Activated T-helper 2 cell treated with anti-CD3 and anti-CD28 coated beads, Interferon-gamma antibody, Interleukin-2, Interleukin-4, amounts not matched to agents 10 μg/mL and 5 μg/mL and 100 μg/mL, durations not matched to agents 14 hours and 24 hours and 36 hours (primary cell): ENCODE data around the gene AKR1E2. TPM values are rescaled to one million over a fixed set of nuclear protein-coding genes. Genes with fewer than 3 reads are reported as not detected.

ENCODE experiments used
- DNase-seq: peaks from one replicate; pipeline ENCODE4 v3.0.0; 2021; ENCODE audit warnings: low spot score
- H3K27ac Mint-ChIP-seq: one replicate; pipeline ENCODE4 v1.8.0; 2021; ENCODE audit warnings: mixed read lengths
- H3K27me3 Mint-ChIP-seq: one replicate; pipeline ENCODE4 v1.8.0; 2021; ENCODE audit warnings: low read depth, mixed read lengths
- H3K36me3 Mint-ChIP-seq: one replicate; pipeline ENCODE4 v1.8.0; 2021; ENCODE audit warnings: low read depth, mixed read lengths
- H3K4me1 Mint-ChIP-seq: one replicate; pipeline ENCODE4 v1.8.0; 2021; ENCODE audit warnings: low read depth, mixed read lengths
- H3K4me3 Mint-ChIP-seq: one replicate; pipeline ENCODE4 v1.8.0; 2021; ENCODE audit warnings: low read depth, mild to moderate bottlenecking, moderate library complexity, mixed read lengths
- H3K9me3 Mint-ChIP-seq: one replicate; pipeline ENCODE4 v1.8.0; 2021; ENCODE audit warnings: mixed read lengths
- intact Hi-C: fragments of 100-400 bp; cut with micrococcal nuclease; formaldehyde crosslinking; loops from one replicate; pipeline ENCODE4 v1.15.1; 2023
- total RNA-seq: library from RNA; stranded (reverse); gene quantifications from 2 replicates; pipeline ENCODE4 v1.2.3, GENCODE V29; 2022

AKR1E2 gene
- 8.3 and 10.1 TPM in 2 replicates for total RNA-seq

GRCh38 chr10:4825868-4826791 is at the start of gene AKR1E2:
Gene AKR1E2, plus strand, starts transcription at chr10:4826207. Its CDS starts 118 bp downstream, at chr10:4826325.
- Mint-ChIP-seq H3K9me3 (no peaks in the 10 kb centered on the region), H3K27ac (peak within 1 kb of the TSS; percentile 56), H3K36me3 (peaks cover 5% of the 10 kb centered on the region), H3K4me3 (peak within 1 kb of the TSS; percentile 82), H3K27me3 (peaks cover 35% of the 10 kb centered on the region), H3K4me1 (peaks cover 8% of the 10 kb centered on the region)
- peak; percentile 82 for DNase-seq
- intact Hi-C loops = loop anchor here (10.0 kb wide), 1 partner anchor 619 kb away; no protein-coding TSS in a partner anchor

GRCh38 chr10:4776234-4776638 is 49.8 kb upstream of the AKR1E2 start:
- no peak for DNase-seq
- Mint-ChIP-seq H3K4me3 (no peak overlapping the region), H3K9me3 (no peaks in the 10 kb centered on the region), H3K27me3 (peaks cover 24% of the 10 kb centered on the region), H3K36me3 (no peaks in the 10 kb centered on the region), H3K27ac (peak overlapping the region; percentile 67), H3K4me1 (peaks cover 6% of the 10 kb centered on the region)
- intact Hi-C loops = loop anchor here (5.0 to 10.0 kb wide), 2 partner anchors 971 to 1549 kb away; no protein-coding TSS in a partner anchor

DNA sequence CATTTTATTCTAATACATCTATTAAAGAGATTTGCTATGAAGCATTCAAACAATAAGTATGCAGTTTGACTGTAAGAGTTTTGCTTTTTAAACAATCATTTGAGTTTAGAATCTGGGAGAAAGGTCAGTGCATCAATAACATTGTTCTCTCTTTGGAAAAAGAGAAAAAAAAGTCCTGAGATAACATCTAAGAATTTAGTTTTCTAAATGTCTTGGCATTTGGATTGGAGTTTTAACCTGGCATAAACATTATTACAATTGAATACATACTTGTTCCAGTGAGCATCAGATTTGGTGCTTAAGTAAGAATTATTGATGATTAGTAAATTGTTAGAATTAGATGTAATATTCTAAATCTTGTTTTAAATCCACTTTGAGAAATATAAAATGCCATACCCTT is 47.2 kb upstream of the AKR1E2 start:
- intact Hi-C loops = loop anchor here (5.0 to 10.0 kb wide), 2 partner anchors 974 to 1551 kb away; no protein-coding TSS in a partner anchor
- no peaks in the 10 kb centered on the region for H3K9me3 Mint-ChIP-seq
- peaks cover 6% of the 10 kb centered on the region for H3K4me1 Mint-ChIP-seq
- H3K27ac Mint-ChIP-seq = no peak overlapping the region
- DNase-seq = no peak
- H3K4me3 Mint-ChIP-seq = no peak overlapping the region
- H3K36me3 Mint-ChIP-seq = no peaks in the 10 kb centered on the region
- H3K27me3 Mint-ChIP-seq = peaks cover 10% of the 10 kb centered on the region

DNA sequence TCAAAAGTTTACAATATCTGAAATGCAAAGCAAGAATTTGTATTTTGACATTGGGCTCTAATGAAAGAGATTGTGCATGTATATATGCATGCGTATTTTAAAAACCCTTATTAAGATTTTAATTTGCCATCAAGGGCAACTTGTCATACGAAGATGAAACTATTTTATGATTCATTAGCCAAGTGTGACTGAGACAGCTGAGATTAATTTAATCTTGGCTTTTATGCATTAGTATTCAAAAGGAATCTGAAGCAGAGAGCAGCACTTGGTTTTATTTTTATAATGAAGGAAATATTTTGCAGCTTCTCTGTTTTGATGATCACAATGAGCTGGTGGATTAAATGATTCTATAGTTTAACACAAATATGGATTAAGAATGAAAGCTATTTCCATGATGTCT is 45.9 kb upstream of the AKR1E2 start:
- Mint-ChIP-seq H3K4me1 (peaks cover 6% of the 10 kb centered on the region), H3K4me3 (no peak overlapping the region)
- intact Hi-C loops = no loop called here

DNA sequence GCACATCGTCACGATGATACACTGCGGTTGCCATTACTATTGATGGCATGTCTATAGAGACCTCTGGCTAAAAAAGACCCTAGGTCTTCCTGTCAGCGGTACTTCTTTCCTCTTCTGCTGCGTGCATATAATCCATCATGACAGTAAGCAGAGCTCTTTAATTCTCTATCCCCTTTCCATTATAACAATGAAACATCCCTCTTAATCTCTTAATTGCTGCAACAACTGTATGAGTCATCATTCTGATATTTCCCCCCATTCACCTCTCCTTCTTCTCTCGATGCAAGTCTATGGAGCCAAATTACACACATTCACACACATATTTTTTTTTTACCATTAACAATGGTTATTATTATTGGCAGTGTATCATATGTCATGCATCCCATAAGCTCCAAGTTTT is 45.2 kb upstream of the AKR1E2 start:
- Mint-ChIP-seq H3K36me3 (no peaks in the 10 kb centered on the region), H3K9me3 (no peaks in the 10 kb centered on the region), H3K27ac (no peak overlapping the region), H3K4me3 (no peak overlapping the region), H3K27me3 (peaks cover 11% of the 10 kb centered on the region), H3K4me1 (peaks cover 5% of the 10 kb centered on the region)
- DNase-seq = no peak
- intact Hi-C loops = no loop called here

More for the DNA sequence above, 45.9 kb upstream of the AKR1E2 start:
- DNase-seq = no peak
- Mint-ChIP-seq H3K36me3 (no peaks in the 10 kb centered on the region), H3K27ac (no peak overlapping the region), H3K27me3 (peaks cover 10% of the 10 kb centered on the region), H3K9me3 (no peaks in the 10 kb centered on the region)

- H3K4me1 Mint-ChIP-seq = no peaks in the 10 kb centered on the region
- H3K27ac Mint-ChIP-seq = no peak overlapping the region
- H3K9me3 Mint-ChIP-seq = no peaks in the 10 kb centered on the region
- no peak overlapping the region for H3K4me3 Mint-ChIP-seq
- H3K36me3 Mint-ChIP-seq = no peaks in the 10 kb centered on the region
- H3K27me3 Mint-ChIP-seq = peaks cover 18% of the 10 kb centered on the region
- DNase-seq = no peak
- intact Hi-C loops = no loop called here
Measured at GRCh38 chr10:4781955-4782354, 44.1 kb upstream of the AKR1E2 start.

DNA sequence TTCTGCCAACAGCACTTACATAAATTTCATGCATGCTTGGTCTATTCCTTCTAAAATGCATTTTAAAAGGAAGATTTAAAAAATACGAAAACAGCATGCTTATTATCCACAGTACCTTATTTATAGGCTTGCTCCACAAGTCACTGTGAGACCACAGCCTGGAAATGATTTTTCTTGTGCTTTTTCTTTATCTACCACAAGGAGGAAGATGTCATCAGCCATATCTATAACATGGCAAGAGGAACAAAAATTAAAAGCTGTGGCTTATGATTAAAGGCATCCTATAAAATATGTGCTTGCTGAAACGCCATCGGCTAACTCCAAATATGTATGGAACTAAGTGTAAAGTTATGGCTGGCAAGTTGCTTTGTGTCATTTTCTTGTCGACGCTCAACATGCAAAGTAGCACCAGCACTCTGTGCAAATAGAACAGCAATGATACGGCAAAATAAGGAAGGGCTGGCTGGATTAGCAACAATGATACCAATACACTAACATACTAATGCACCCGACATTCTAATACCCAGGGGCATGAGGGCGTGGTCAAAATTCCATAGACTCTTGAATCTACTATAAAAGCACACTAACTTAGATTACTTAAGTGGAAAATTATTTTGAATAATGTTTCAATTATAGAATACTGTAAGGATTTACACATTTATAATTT is 41.2 kb upstream of the AKR1E2 start:
- Mint-ChIP-seq H3K27ac (no peak overlapping the region), H3K36me3 (no peaks in the 10 kb centered on the region), H3K9me3 (no peaks in the 10 kb centered on the region), H3K4me1 (no peaks in the 10 kb centered on the region), H3K27me3 (peaks cover 22% of the 10 kb centered on the region), H3K4me3 (no peak overlapping the region)
- intact Hi-C loops = no loop called here
- no peak for DNase-seq

- Mint-ChIP-seq H3K4me1 (no peaks in the 10 kb centered on the region), H3K27me3 (peaks cover 23% of the 10 kb centered on the region), H3K36me3 (no peaks in the 10 kb centered on the region), H3K27ac (no peak overlapping the region), H3K9me3 (no peaks in the 10 kb centered on the region), H3K4me3 (no peak overlapping the region)
- intact Hi-C loops = no loop called here
- no peak for DNase-seq
Measured at GRCh38 chr10:4786043-4786839, 39.8 kb upstream of the AKR1E2 start.

DNA sequence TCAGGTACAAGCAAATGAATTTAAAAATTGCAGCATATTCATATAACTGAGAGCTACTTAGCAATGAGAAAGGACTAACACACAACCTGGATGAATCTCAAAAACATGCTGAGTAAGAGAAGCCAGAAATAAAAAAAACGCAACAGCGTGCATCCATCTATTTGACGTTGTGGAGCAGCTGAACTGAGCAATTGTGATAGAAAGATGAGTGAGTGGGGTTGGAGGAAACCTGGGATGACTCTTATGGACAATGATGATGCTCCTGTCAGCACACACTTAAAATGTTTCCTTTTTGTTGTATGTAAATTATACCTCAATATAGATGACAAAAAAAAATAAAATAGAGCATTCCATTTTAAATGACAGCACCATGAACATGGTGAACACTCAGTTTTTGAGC is 36.0 kb upstream of the AKR1E2 start:
- DNase-seq = no peak
- intact Hi-C loops = no loop called here
- Mint-ChIP-seq H3K9me3 (no peaks in the 10 kb centered on the region), H3K27ac (no peak overlapping the region), H3K4me3 (no peak overlapping the region), H3K4me1 (no peaks in the 10 kb centered on the region), H3K36me3 (no peaks in the 10 kb centered on the region), H3K27me3 (peaks cover 17% of the 10 kb centered on the region)

GRCh38 chr10:4790922-4791321 is 35.1 kb upstream of the AKR1E2 start:
- no peaks in the 10 kb centered on the region for H3K9me3 Mint-ChIP-seq
- H3K4me1 Mint-ChIP-seq = no peaks in the 10 kb centered on the region
- no peak overlapping the region for H3K27ac Mint-ChIP-seq
- no peaks in the 10 kb centered on the region for H3K36me3 Mint-ChIP-seq
- H3K4me3 Mint-ChIP-seq = no peak overlapping the region
- intact Hi-C loops = no loop called here
- peaks cover 17% of the 10 kb centered on the region for H3K27me3 Mint-ChIP-seq
- DNase-seq = no peak

- Mint-ChIP-seq H3K4me1 (no peaks in the 10 kb centered on the region), H3K27me3 (peaks cover 15% of the 10 kb centered on the region), H3K36me3 (no peaks in the 10 kb centered on the region), H3K9me3 (no peaks in the 10 kb centered on the region), H3K4me3 (no peak overlapping the region), H3K27ac (no peak overlapping the region)
- intact Hi-C loops = no loop called here
- no peak for DNase-seq
Measured at GRCh38 chr10:4792381-4792780, 33.6 kb upstream of the AKR1E2 start.

- intact Hi-C loops = no loop called here
- no peak for DNase-seq
- H3K9me3 Mint-ChIP-seq = no peaks in the 10 kb centered on the region
- no peak overlapping the region for H3K27ac Mint-ChIP-seq
- H3K36me3 Mint-ChIP-seq = no peaks in the 10 kb centered on the region
- H3K4me3 Mint-ChIP-seq = no peak overlapping the region
- peaks cover 17% of the 10 kb centered on the region for H3K27me3 Mint-ChIP-seq
- H3K4me1 Mint-ChIP-seq = no peaks in the 10 kb centered on the region
Measured at GRCh38 chr10:4801405-4801804, 24.6 kb upstream of the AKR1E2 start.
